Measurements from ENCODE around the gene SERPINB1. TPM values are rescaled to one million over a fixed set of nuclear protein-coding genes. Genes with fewer than 3 reads are reported as not detected.

Gene SERPINB1
- total and polyA plus RNA-seq, 2 donors (not counting 3 experiments of a cell fraction or from before 2014, with no cell fraction given), result 6.7 to 24.0 TPM

GRCh38 chr6:2844008-2844407, 2.3 kb upstream of the SERPINB1 start:
- no peak overlapping the region for H3K27ac ChIP-seq (ENCODE audit: insufficient read depth, low read depth, low read length)
- ChIA-PET CTCF (interaction anchor here (0.8 to 11.2 kb wide), 5 partner anchors 14 to 108 kb away, joined by 3 to 262 read pairs (median 5); no protein-coding TSS in a partner anchor), POLR2A (no interaction called here)
- no peaks in the 10 kb centered on the region for H4K20me1 ChIP-seq (replicated peaks; ENCODE audit: control insufficient read depth, extremely low read depth, insufficient read depth, low read length)
- no peak overlapping the region for H3K4me2 ChIP-seq (ENCODE audit: insufficient read depth, low read length)
- no peak overlapping the region for H2AFZ ChIP-seq (ENCODE audit: low read depth, low read length)
- no TSS peak for BruUV-seq (replicated peaks)
- H3K9me1 ChIP-seq (replicated peaks; ENCODE audit: control insufficient read depth, extremely low read depth, insufficient read depth, low read length), result no peaks in the 10 kb centered on the region
- H3K4me1 ChIP-seq (ENCODE audit: control insufficient read depth, extremely low read depth, insufficient read depth, low read length), result peaks cover 34% of the 10 kb centered on the region
- DNase-seq (ENCODE audit: low read depth, low spot score) (no peak), FAIRE-seq (no peak)
- no peaks in the 10 kb centered on the region for H3K9me3 ChIP-seq (replicated peaks; ENCODE audit: control insufficient read depth, insufficient read depth, low read length)
- no peak for TF ChIP-seq JUN (IDR thresholded peaks at IDR 0.05; ENCODE audit: borderline replicate concordance, insufficient read depth, insufficient read length, low read depth)
- no peak for TF ChIP-seq FOS (IDR thresholded peaks at IDR 0.05; ENCODE audit: borderline replicate concordance, insufficient read depth, low read length)
- no peak for TF ChIP-seq POLR2AphosphoS5 (IDR thresholded peaks at IDR 0.05; ENCODE audit: insufficient read depth, low read depth, low read length)
- no peak for TF ChIP-seq CTCF (IDR thresholded peaks at IDR 0.05; ENCODE audit: extremely low read depth in 1 of 2, insufficient read depth in 1 of 2, low read depth in 1 of 2, low read length in 2 of 2)
- no peak for TF ChIP-seq MAX (IDR thresholded peaks at IDR 0.05; ENCODE audit: insufficient read depth, insufficient read length)
- TF ChIP-seq POLR2A (IDR thresholded peaks at IDR 0.05; ENCODE audit: low read depth, low read length), result no peak
- TF ChIP-seq MYC (IDR thresholded peaks at IDR 0.05; ENCODE audit: low read depth, low read length), result no peak
- TF ChIP-seq GATA2 (IDR thresholded peaks at IDR 0.05; ENCODE audit: insufficient read depth, insufficient read length, low read depth, low read length), result no peak
- TF ChIP-seq EZH2 (IDR thresholded peaks at IDR 0.05; ENCODE audit: borderline replicate concordance, low read depth, low read length, severe bottlenecking), result no peak
- intact Hi-C loops (cut with micrococcal nuclease) (no loop called here), dilution Hi-C loops (cut with MboI; ENCODE audit: extremely low pct_ligation_motif_present, low sequenced_read_pairs) (no loop called here)
- no peak overlapping the region for H3K4me3 ChIP-seq (replicated peaks in 1 of 3; ENCODE audit: insufficient read depth in 1 of 3, low read depth in 1 of 3, low read length in 3 of 3)
- H3K79me2 ChIP-seq (ENCODE audit: control insufficient read depth, insufficient read depth, low read length), result no peaks in the 10 kb centered on the region
- no peak overlapping the region for H3K9ac ChIP-seq (replicated peaks; ENCODE audit: extremely low read depth, insufficient read depth, low read length)
- H3K27me3 ChIP-seq (ENCODE audit: control insufficient read depth in 2 of 2, insufficient read depth in 2 of 2, low read length in 2 of 2), result no peaks in the 10 kb centered on the region
- H3K36me3 ChIP-seq (ENCODE audit: control insufficient read depth in 2 of 2, extremely low read depth in 1 of 2, insufficient read depth in 2 of 2, low read length in 2 of 2), result no peaks in the 10 kb centered on the region

Data from endothelial cell of umbilical vein (primary cell).